K562 (cell line): ENCODE measurements around the gene TTC16. TPM values are rescaled to one million over a fixed set of nuclear protein-coding genes. Genes with fewer than 3 reads are reported as not detected.

Experiments
- ETV6 ChIP-seq, 3 experiments: fragments of 150-350 bp in 1 of 3; sonication (generic) in 1 of 3; formaldehyde crosslinking in 1 of 3; IDR thresholded peaks; 2 replicates each; pipeline versions ENCODE4 v1.6.1 to v1.8.0; 2014 to 2022; ENCODE audit warnings: borderline replicate concordance in 2 of 3, low read depth in 2 of 3, antibody characterized with exemption in 1 of 3, low read length in 1 of 3, mild to moderate bottlenecking in 1 of 3, missing genetic modification reagents in 1 of 3
- HMGN3 ChIP-seq: IDR thresholded peaks from 2 replicates; pipeline ENCODE4 v1.6.1; 2011; ENCODE audit warnings: borderline replicate concordance, low read depth, mild to moderate bottlenecking, mixed read lengths, low read length; ENCODE audit not compliant: insufficient read length; ENCODE audit errors: extremely low read depth
- HNRNPUL1 ChIP-seq: fragments of 200-400 bp; formaldehyde crosslinking; IDR thresholded peaks from 2 replicates; pipeline ENCODE4 v1.6.1; 2017; ENCODE audit warnings: low read length
- MIER1 ChIP-seq: fragments of 450-650 bp; IDR thresholded peaks from 2 replicates; pipeline ENCODE4 v1.6.1; 2016; ENCODE audit warnings: antibody characterized with exemption, mild to moderate bottlenecking, low read depth
- MYBL2 ChIP-seq, 2 experiments: fragments of 450-650 bp in 1 of 2; sonication (generic) in 1 of 2; formaldehyde crosslinking in 1 of 2; IDR thresholded peaks; 2 replicates each; pipeline versions ENCODE4 v1.6.1 to v1.8.1; 2017 to 2022; ENCODE audit warnings: borderline replicate concordance in 1 of 2, inconsistent platforms in 1 of 2, low read depth in 1 of 2, mild to moderate bottlenecking in 1 of 2, missing genetic modification reagents in 1 of 2, moderate library complexity in 1 of 2
- PML ChIP-seq: IDR thresholded peaks from 2 replicates; pipeline ENCODE4 v1.6.1; 2012; ENCODE audit warnings: low read length, inconsistent platforms
- SMARCB1 ChIP-seq: IDR thresholded peaks from 2 replicates; pipeline ENCODE4 v1.6.1; 2011; ENCODE audit warnings: improper control_type of control experiment, low read depth; ENCODE audit not compliant: insufficient read length
- SREBF2 ChIP-seq: sonication (generic); formaldehyde crosslinking; IDR thresholded peaks from 2 replicates; pipeline ENCODE4 v1.4.0; 2020; ENCODE audit warnings: mild to moderate bottlenecking, missing genetic modification reagents
- WHSC1 ChIP-seq: IDR thresholded peaks from one replicate; pipeline ENCODE4 v1.6.1; 2012; ENCODE audit warnings: low read length, control low read depth, inconsistent platforms
- ZBTB1 ChIP-seq: sonication (generic); formaldehyde crosslinking; IDR thresholded peaks from 2 replicates; pipeline ENCODE4 v1.8.1; 2023; ENCODE audit warnings: missing genetic modification reagents, low read depth, mild to moderate bottlenecking, borderline replicate concordance
- ZKSCAN1 ChIP-seq: fragments of 150-350 bp; IDR thresholded peaks from 2 replicates; pipeline ENCODE4 v1.6.1; 2016; ENCODE audit warnings: low read depth, low read length
- ZKSCAN8 ChIP-seq: fragments of 200-800 bp; sonication (Bioruptor generic); IDR thresholded peaks from 2 replicates; pipeline ENCODE4 v1.6.1; 2016; ENCODE audit warnings: missing genetic modification characterization, missing compliant biosample characterization
- ZNF23 ChIP-seq: fragments of 250-450 bp; sonication (Bioruptor Pico); IDR thresholded peaks from 2 replicates; pipeline ENCODE4 v1.4.0; 2020; ENCODE audit warnings: mild to moderate bottlenecking
- polyA plus RNA-seq, 8 experiments: library from polyadenylated mRNA; depleted of rRNA in 4 of 8; stranded (reverse) in 5 of 8; unstranded in 3 of 8; fragments of >200 nt; fragmentation: Nextera tagmentation in 2 of 8; fragmentation: Illumina TruSeq in 1 of 8; extraction: Ambion mirVana in 2 of 8; extraction: Trizol in 1 of 8; gene quantifications; 2 replicates each; pipeline versions ENCODE4 v1.2.1 to v1.2.3, GENCODE V29; 2011 to 2014; ENCODE audit warnings: inconsistent platforms in 1 of 8, missing spikeins in 1 of 8
- total RNA-seq, 7 experiments: library from RNA; depleted of rRNA in 6 of 7; stranded (reverse); fragments of >200 nt in 6 of 7; fragmentation: Illumina TruSeq in 2 of 7; extraction: Trizol in 2 of 7; gene quantifications; 2 replicates each; pipeline versions ENCODE4 v1.2.1 to v1.2.3, GENCODE V29; 2011 to 2021; ENCODE audit warnings: low replicate concordance in 1 of 7
- TF ChIP-seq, protein P1 (sequence below): sonication (generic); formaldehyde crosslinking; IDR thresholded peaks from 2 replicates; pipeline ENCODE4 v1.8.1; 2023; ENCODE audit warnings: mild to moderate bottlenecking, missing genetic modification reagents
- TF ChIP-seq, protein P2 (sequence below): fragments of 450-650 bp; formaldehyde crosslinking; IDR thresholded peaks from 2 replicates; pipeline ENCODE4 v1.4.0; 2022; ENCODE audit warnings: missing genetic modification characterization
- TF ChIP-seq, protein P3 (sequence below): fragments of 250-450 bp; sonication (Bioruptor Pico); IDR thresholded peaks from 2 replicates; pipeline ENCODE4 v1.5.0; 2021; ENCODE audit warnings: mild to moderate bottlenecking, moderate library complexity
- TF ChIP-seq, protein P4 (sequence below), 3 experiments: fragments of 200-800 bp in 1 of 3; sonication (Bioruptor generic) in 1 of 3; sonication (generic) in 1 of 3; formaldehyde crosslinking in 1 of 3; IDR thresholded peaks; 2 replicates each; pipeline versions ENCODE4 v1.6.1 to v1.8.0; 2016 to 2022; ENCODE audit warnings: mild to moderate bottlenecking in 2 of 3, missing compliant biosample characterization in 2 of 3, missing genetic modification characterization in 2 of 3, missing genetic modification reagents in 1 of 3

TTC16 gene
- total and polyA plus RNA-seq, 9 of the 15 experiments (the other 6 are each of a cell fraction or from before 2014, with no cell fraction given) = 0.11 TPM; not detected in 8

DNA sequence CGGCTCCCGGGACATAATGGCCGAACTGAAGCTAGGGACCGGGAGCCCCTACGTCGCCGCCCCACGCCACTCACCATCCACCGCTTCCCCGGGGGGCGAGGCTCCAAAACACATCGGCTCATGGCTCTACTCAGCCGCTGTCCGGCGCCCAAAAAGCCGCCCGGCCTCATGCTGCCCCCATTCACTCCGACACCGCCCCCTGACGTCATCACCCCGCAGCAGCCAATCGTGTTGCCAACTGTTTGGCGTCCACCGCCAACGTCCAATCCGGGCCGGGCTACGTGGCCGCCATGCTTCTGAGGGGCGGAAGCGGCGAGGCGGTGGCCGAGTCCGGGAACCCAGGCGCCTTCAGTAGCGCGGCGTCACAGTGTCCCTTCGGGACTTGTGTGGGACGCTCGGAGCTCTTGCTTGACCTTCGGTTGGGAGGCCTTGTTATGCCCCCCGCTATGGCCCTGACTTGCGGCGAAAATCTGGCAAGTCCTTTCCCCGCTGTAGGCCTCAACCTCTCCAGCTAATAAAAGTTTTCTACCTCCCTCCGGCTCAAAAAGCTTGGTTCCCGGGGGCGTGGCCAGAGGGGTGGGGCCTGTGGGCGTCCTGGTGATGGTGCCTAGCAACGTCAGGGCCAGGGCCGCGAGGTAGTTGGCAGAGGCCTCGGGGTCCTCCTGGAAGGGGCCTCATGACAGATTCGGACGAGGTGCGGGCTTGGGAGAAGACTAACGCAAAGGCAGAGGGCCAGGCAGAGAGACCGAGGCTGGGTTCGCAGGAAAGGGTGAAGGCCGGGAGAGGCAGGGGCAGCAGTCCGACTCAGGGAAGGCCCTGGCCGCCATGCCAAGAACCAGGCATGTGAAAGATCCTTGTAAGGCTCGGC lies at the start of gene TTC16, which contains the start of gene PTRH1 (continued):
- TF ChIP-seq, protein P1, sequence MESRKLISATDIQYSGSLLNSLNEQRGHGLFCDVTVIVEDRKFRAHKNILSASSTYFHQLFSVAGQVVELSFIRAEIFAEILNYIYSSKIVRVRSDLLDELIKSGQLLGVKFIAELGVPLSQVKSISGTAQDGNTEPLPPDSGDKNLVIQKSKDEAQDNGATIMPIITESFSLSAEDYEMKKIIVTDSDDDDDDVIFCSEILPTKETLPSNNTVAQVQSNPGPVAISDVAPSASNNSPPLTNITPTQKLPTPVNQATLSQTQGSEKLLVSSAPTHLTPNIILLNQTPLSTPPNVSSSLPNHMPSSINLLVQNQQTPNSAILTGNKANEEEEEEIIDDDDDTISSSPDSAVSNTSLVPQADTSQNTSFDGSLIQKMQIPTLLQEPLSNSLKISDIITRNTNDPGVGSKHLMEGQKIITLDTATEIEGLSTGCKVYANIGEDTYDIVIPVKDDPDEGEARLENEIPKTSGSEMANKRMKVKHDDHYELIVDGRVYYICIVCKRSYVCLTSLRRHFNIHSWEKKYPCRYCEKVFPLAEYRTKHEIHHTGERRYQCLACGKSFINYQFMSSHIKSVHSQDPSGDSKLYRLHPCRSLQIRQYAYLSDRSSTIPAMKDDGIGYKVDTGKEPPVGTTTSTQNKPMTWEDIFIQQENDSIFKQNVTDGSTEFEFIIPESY (CRISPR knock-in tag) = peak; percentile 20; the same call in 1 of the 2 replicates
- peak; percentile 39 for TF ChIP-seq HMGN3
- peak; percentile 38; the same call in 1 of the 2 replicates for TF ChIP-seq ZBTB1 (CRISPR knock-in tag)
- no peak for TF ChIP-seq SREBF2 (CRISPR knock-in tag)
- TF ChIP-seq MIER1 = no peak
- no peak for TF ChIP-seq WHSC1
- TF ChIP-seq ZNF23 = no peak
- TF ChIP-seq, protein P2, sequence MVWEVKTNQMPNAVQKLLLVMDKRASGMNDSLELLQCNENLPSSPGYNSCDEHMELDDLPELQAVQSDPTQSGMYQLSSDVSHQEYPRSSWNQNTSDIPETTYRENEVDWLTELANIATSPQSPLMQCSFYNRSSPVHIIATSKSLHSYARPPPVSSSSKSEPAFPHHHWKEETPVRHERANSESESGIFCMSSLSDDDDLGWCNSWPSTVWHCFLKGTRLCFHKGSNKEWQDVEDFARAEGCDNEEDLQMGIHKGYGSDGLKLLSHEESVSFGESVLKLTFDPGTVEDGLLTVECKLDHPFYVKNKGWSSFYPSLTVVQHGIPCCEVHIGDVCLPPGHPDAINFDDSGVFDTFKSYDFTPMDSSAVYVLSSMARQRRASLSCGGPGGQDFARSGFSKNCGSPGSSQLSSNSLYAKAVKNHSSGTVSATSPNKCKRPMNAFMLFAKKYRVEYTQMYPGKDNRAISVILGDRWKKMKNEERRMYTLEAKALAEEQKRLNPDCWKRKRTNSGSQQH = no peak
- no peak for TF ChIP-seq ETV6 (IDR thresholded peaks at IDR 0.05; ENCODE audit: borderline replicate concordance in 1 of 2, low read depth in 2 of 2, low read length in 1 of 2)
- no peak for TF ChIP-seq ETV6 (CRISPR knock-in tag; IDR thresholded peaks at IDR 0.05; ENCODE audit: borderline replicate concordance)
- TF ChIP-seq, protein P3, sequence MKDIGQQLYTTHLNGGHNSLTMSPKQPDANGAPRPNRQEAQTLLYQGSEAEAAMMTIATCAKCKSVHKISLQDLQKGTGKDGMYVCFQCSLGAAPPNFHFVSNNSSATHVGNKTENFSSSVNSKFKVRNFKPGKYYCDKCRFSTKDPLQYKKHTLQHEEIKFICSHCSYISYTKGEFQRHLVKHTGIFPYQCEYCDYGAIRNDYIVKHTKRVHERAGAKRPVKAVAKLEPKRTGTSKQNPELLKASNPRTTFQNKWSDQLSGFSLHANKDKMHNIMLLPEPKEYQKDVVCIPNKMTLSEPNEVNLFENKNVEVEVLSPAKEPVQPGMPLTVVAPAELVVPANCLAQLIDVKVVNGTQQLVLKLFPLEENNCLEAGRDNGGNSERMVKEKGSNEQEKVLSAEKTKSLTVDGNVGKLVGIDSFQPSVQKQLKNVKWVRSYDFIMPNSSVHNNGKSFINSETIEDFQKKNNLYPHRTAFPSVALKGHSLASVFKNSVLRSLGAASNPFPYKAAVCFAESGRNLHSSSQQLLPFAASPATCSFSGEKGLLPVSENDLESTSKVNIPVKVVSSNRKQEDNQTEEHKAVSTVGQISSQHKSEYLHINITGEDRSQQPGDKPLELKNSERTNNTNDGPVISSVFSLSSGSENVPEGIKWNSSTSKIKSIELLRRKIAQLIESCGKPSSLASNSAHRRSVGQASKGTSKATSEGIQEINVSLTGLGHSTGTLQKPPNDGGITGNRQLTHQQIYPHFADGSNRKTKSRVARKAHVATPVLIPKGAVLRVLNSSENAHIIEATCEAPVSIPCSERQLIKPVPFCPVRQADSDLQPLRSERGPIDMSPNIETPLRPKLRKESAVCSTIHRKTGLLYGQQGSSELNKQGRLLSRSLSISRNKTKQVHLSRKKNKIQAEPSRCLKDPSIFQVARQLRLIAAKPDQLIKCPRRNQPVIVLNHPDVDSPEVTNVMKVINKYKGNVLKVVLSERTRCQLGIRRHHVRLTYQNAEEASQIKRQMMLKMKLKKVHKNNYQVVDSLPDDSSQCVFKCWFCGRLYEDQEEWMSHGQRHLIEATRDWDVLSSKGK (CRISPR knock-in tag) = no peak
- no peak for TF ChIP-seq SMARCB1
- no peak for TF ChIP-seq ZKSCAN8 (CRISPR knock-in tag)
- no peak for TF ChIP-seq HNRNPUL1
- TF ChIP-seq PML = no peak
- 0 out of 2 replicates have a peak, but pooled peaks have one; percentile 8 for TF ChIP-seq ZKSCAN1
- TF ChIP-seq, protein P4, sequence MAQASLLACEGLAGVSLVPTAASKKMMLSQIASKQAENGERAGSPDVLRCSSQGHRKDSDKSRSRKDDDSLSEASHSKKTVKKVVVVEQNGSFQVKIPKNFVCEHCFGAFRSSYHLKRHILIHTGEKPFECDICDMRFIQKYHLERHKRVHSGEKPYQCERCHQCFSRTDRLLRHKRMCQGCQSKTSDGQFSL (CRISPR knock-in tag; IDR thresholded peaks at IDR 0.05) = no peak
- TF ChIP-seq, protein P4 (tag; IDR thresholded peaks at IDR 0.05) = no peak
- no peak for TF ChIP-seq MYBL2 (IDR thresholded peaks at IDR 0.05; ENCODE audit: low read depth)
- TF ChIP-seq MYBL2 (CRISPR knock-in tag; IDR thresholded peaks at IDR 0.05; ENCODE audit: borderline replicate concordance) = no peak
